WI38 (cell line): ENCODE results near the gene UBAP2.

ENCODE experiments used
- H3K4me3 ChIP-seq: 2 replicates; pipeline ENCODE4 v1.5.1; 2011; ENCODE audit warnings: low read depth, mild to moderate bottlenecking, control low read depth, low read length
- TF ChIP-seq, protein P1 (sequence below): IDR thresholded peaks from 2 replicates; pipeline ENCODE4 v1.5.1; 2012; ENCODE audit warnings: low read depth, mild to moderate bottlenecking, control low read depth, low read length

The UBAP2 gene

DNA sequence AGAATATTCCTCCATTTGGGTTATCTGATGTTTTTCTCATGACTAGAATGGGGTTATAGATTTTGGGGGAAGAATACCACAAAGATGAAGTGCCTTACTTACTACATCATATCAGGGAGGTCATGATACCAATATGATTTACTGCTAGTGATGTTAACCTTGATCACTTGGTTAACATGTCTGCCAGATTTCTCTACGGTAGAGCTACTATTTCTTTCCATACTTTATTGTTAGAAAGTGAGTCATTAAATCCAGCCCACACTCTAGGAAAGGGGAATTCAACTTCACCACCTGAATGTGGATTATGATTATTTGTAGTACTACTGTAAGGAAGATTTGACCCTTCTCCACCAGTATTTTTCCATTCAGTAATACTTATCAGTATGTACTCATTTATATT, 167.1 kb downstream of the UBAP2 start:
- TF ChIP-seq, protein P1, sequence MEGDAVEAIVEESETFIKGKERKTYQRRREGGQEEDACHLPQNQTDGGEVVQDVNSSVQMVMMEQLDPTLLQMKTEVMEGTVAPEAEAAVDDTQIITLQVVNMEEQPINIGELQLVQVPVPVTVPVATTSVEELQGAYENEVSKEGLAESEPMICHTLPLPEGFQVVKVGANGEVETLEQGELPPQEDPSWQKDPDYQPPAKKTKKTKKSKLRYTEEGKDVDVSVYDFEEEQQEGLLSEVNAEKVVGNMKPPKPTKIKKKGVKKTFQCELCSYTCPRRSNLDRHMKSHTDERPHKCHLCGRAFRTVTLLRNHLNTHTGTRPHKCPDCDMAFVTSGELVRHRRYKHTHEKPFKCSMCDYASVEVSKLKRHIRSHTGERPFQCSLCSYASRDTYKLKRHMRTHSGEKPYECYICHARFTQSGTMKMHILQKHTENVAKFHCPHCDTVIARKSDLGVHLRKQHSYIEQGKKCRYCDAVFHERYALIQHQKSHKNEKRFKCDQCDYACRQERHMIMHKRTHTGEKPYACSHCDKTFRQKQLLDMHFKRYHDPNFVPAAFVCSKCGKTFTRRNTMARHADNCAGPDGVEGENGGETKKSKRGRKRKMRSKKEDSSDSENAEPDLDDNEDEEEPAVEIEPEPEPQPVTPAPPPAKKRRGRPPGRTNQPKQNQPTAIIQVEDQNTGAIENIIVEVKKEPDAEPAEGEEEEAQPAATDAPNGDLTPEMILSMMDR: no peak
- no peak overlapping the region for H3K4me3 ChIP-seq

DNA sequence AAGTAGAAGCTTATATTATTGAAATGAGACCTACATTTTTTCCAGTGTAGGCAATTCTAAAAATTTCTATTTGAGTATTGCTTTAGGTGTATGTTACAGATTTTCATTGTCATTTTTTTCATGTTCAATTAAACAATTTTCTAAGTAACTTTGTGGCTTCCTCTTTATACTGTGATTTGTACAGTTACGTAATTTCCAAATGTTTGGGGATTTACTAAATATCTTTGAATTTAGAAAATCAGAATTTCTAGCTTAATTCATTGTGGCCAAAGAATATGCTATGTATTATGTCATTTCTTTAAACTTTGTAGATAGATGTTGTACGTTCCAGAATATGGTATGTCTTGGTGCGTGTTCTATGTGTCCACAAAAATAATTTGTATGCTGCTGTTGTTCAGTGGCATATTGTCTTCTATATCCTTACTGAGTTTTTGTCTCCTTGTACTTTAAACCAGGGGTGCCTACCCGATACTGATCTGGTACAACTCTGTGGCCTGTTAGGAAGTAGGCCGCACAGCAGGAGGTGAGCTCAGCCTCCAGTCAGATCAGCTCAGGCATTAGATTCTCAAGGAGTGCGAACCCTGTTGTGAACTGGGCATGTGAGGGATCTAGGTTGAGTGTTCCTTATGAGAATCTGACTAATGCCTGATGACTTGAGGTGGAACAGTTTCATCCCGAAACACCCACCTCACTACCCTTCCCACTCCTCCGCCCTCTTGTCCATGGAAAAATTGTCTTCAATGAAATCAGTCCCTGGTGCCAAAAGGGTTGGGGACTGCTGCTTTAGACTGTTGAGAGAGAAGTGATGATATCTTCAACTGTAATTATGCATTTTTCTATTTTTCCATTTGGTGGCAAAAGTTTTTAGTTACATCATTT, 168.2 kb downstream of the UBAP2 start:
- TF ChIP-seq, protein P1: no peak
- no peak overlapping the region for H3K4me3 ChIP-seq

DNA sequence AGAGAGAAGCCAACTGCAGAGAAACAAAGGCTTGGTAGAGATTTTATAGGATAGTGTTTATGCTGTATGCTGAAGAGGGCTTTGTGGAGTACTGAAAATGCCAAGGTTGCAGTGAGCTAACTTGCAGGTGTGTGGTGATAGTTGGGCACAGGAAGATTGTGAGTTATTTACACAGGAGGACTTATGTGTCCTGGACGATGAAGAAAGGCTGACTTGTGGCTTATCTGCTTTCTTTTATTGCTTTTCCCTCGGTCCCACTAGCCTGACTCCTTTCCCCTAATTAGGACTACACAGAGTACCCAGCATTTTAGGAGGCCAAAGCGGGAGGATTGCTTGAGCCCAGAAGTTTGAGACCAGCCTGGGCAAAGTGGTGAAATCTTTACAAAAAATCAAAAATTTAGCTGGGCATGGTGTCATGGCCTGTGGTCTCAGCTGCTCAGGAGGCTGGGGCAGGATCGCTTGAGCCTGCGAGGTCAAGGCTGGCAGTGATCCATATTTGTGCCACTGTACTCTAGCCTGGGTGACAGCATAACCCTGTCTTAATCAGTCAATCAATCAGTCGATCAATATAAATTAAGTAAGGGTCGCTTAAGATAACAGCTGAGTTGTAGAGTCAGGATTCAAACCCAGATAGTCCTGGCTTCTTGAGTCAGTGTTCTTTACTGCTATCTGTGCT, 169.9 kb downstream of the UBAP2 start:
- TF ChIP-seq, protein P1: no peak
- H3K4me3 ChIP-seq: no peak overlapping the region

GRCh38 chr9:33877727-33878489, 170.8 kb downstream of the UBAP2 start:
- TF ChIP-seq, protein P1: no peak

More at GRCh38 chr9:33877727-33878489, 170.8 kb downstream of the UBAP2 start:
- H3K4me3 ChIP-seq: no peak overlapping the region
